Osteoblast (primary cell): ENCODE results near the gene EPB41. TPM values are rescaled to one million over a fixed set of nuclear protein-coding genes. Genes with fewer than 3 reads are reported as not detected.
"Not testable (repeated sequence)": the region's sequence is repeated elsewhere in the genome, so short reads cannot be mapped to it uniquely, and the experiment has no call there.

Experiments
- DNase-seq: peaks from one replicate; pipeline ENCODE4 v3.0.0; 2011; ENCODE audit warnings: low spot score, mixed read lengths; ENCODE audit not compliant: insufficient read length; ENCODE audit errors: missing footprints
- H2AFZ ChIP-seq: 2 replicates; pipeline ENCODE4 v1.6.0; 2011; ENCODE audit warnings: mild to moderate bottlenecking, low read length
- H3K27ac ChIP-seq: 2 replicates; pipeline ENCODE4 v1.5.1; 2011; ENCODE audit warnings: mild to moderate bottlenecking, low read depth, low read length, moderate library complexity
- H3K27me3 ChIP-seq: 2 replicates; pipeline ENCODE4 v1.6.0; 2012; ENCODE audit warnings: mild to moderate bottlenecking, control low read depth, inconsistent platforms, low read length, moderate library complexity; ENCODE audit not compliant: insufficient read depth
- H3K36me3 ChIP-seq: 2 replicates; pipeline ENCODE4 v1.5.1; 2011; ENCODE audit warnings: mild to moderate bottlenecking, low read length, control low read depth, moderate library complexity; ENCODE audit not compliant: insufficient read depth
- H3K4me1 ChIP-seq: 2 replicates; pipeline ENCODE4 v1.5.1; 2011; ENCODE audit warnings: mild to moderate bottlenecking, low read length, control low read depth, moderate library complexity; ENCODE audit not compliant: insufficient read depth
- H3K4me2 ChIP-seq: 2 replicates; pipeline ENCODE4 v1.6.0; 2011; ENCODE audit warnings: mild to moderate bottlenecking, low read length; ENCODE audit not compliant: insufficient read depth
- H3K4me3 ChIP-seq: fragments of 200-600 bp; sonication (generic); 3 replicates; pipeline ENCODE4 v1.5.1; 2012; ENCODE audit warnings: mild to moderate bottlenecking, low read length, inconsistent platforms; ENCODE audit not compliant: insufficient read depth
- H3K79me2 ChIP-seq: 2 replicates; pipeline ENCODE4 v1.6.0; 2012; ENCODE audit warnings: mild to moderate bottlenecking, low read length, control low read depth, inconsistent platforms; ENCODE audit not compliant: insufficient read depth
- H3K9me3 ChIP-seq: 2 replicates; pipeline ENCODE4 v1.5.1; 2011; ENCODE audit warnings: low read depth, low read length, control low read depth
- H4K20me1 ChIP-seq: 2 replicates; pipeline ENCODE4 v1.6.0; 2012; ENCODE audit warnings: mild to moderate bottlenecking, low read length, control low read depth; ENCODE audit not compliant: insufficient read depth
- total RNA-seq: library from RNA; depleted of rRNA; stranded (reverse); fragments of >200 nt; gene quantifications from 2 replicates; pipeline ENCODE4 v1.2.3, GENCODE V29; 2012
- TF ChIP-seq, protein P1 (sequence below): IDR thresholded peaks from 2 replicates; pipeline ENCODE4 v1.5.1; 2011; ENCODE audit warnings: mild to moderate bottlenecking, low read depth, low read length, moderate library complexity; ENCODE audit errors: extremely low read depth

Gene EPB41
- total RNA-seq, 1 donor, result 20.6 TPM

DNA sequence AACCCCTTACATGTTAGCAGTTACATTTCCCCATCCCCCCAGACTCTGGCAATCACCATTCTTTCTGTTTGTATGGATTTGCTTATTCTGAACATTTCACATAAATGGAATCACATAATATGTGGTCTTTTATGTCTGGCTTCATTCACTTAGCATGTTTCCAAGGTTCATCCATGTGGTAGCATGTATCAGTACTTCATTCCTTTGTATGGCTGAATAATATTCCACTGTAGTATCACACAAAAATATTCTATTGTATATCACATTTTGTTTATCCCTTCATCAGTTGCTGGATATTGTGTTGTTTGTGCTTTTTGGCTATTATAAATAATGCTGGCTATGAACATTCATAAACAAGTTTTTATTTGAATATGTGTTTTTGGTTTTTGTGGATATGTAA is 22.2 kb downstream of the EPB41 start:
- Histone ChIP-seq H3K9me3 (no peaks in the 10 kb centered on the region), H3K36me3 (no peaks in the 10 kb centered on the region), H3K4me2 (no peak overlapping the region), H3K27me3 (no peaks in the 10 kb centered on the region), H3K79me2 (no peaks in the 10 kb centered on the region), H2AFZ (no peak overlapping the region), H3K27ac (no peak overlapping the region), H3K4me3 (no peak overlapping the region), H3K4me1 (no peaks in the 10 kb centered on the region), H4K20me1 (no peaks in the 10 kb centered on the region)
- TF ChIP-seq, protein P1, sequence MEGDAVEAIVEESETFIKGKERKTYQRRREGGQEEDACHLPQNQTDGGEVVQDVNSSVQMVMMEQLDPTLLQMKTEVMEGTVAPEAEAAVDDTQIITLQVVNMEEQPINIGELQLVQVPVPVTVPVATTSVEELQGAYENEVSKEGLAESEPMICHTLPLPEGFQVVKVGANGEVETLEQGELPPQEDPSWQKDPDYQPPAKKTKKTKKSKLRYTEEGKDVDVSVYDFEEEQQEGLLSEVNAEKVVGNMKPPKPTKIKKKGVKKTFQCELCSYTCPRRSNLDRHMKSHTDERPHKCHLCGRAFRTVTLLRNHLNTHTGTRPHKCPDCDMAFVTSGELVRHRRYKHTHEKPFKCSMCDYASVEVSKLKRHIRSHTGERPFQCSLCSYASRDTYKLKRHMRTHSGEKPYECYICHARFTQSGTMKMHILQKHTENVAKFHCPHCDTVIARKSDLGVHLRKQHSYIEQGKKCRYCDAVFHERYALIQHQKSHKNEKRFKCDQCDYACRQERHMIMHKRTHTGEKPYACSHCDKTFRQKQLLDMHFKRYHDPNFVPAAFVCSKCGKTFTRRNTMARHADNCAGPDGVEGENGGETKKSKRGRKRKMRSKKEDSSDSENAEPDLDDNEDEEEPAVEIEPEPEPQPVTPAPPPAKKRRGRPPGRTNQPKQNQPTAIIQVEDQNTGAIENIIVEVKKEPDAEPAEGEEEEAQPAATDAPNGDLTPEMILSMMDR, result no peak
- DNase-seq, result no peak

DNA sequence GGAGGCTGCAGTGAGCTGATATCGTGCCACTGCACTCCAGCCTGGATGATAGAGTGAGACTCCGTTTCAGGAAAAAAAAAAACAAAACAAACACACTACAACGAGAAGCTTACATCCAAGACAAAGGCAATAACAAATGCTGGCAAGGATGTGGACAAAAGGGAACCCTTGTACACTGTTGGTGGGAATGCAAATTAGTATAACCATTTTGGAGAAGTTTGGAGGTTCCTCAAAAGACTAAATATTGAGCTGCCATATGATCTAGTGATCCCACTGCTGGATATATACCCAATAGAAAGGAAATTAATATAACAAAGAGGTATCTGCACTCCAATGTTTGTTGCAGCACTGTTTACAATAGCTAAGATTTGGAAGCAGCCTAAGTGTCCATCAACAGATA is 29.2 kb downstream of the EPB41 start:
- not testable (repeated sequence) for H3K4me1 ChIP-seq, H3K4me3 ChIP-seq, H3K27ac ChIP-seq, H2AFZ ChIP-seq, H3K79me2 ChIP-seq, H3K27me3 ChIP-seq, DNase-seq, H4K20me1 ChIP-seq, H3K36me3 ChIP-seq, H3K4me2 ChIP-seq, H3K9me3 ChIP-seq

DNA sequence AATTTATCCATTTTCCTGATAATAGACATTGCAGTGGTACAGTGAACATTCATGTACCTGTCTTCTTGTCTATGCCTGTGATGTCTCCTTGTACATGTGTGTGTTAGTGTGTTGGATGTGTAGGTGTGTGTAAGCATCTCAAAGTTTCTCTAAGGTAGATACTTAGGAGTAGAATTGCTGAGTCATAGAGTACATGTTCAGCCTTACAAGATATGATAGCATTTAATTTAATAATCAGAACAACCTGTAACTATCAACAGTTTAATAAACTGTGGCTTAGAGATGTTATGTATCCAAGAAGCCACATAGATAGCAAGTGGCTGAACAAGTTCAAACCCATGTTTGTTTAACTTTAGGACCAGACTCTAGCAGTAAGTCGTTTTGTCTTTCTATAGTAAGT is 35.6 kb downstream of the EPB41 start:
- TF ChIP-seq, protein P1, result no peak
- no peak overlapping the region for H2AFZ ChIP-seq

DNA sequence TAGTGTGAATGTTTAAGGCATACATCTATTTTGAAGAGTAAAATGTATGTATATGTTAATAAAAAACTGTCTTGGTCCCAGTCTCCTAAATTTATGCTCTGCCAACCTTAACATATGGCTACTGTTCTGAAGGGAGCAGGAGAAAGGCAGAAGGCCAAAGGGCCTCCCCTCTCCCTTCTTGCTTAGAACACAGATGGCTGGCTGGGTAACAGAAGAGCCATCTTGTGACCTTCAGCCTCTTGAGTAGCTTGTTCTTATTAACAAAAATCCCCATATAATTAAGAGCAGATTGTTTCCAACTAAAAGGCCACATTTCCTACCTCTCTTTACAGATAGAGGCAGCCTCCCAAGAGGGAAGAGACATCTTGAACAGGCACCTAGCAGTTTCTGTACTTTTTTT is 36.1 kb downstream of the EPB41 start:
- no peak overlapping the region for H3K4me3 ChIP-seq
- H2AFZ ChIP-seq, result no peak overlapping the region
- no peaks in the 10 kb centered on the region for H3K36me3 ChIP-seq
- no peak overlapping the region for H3K27ac ChIP-seq
- no peak for DNase-seq
- H3K79me2 ChIP-seq, result no peaks in the 10 kb centered on the region
- no peaks in the 10 kb centered on the region for H3K4me1 ChIP-seq
- H3K27me3 ChIP-seq, result no peaks in the 10 kb centered on the region
- H4K20me1 ChIP-seq, result no peaks in the 10 kb centered on the region
- TF ChIP-seq, protein P1, result no peak
- no peak overlapping the region for H3K4me2 ChIP-seq
- no peaks in the 10 kb centered on the region for H3K9me3 ChIP-seq

More for the DNA sequence above, 35.6 kb downstream of the EPB41 start:
- Histone ChIP-seq H4K20me1 (no peaks in the 10 kb centered on the region), H3K27ac (no peak overlapping the region), H3K4me2 (no peak overlapping the region), H3K36me3 (no peaks in the 10 kb centered on the region), H3K79me2 (no peaks in the 10 kb centered on the region), H3K9me3 (no peaks in the 10 kb centered on the region), H3K4me3 (no peak overlapping the region), H3K27me3 (no peaks in the 10 kb centered on the region), H3K4me1 (no peaks in the 10 kb centered on the region)
- no peak for DNase-seq
